GM21360 (cell line): ENCODE data around the gene POLDIP2.

Experiments used
- ATAC-seq: cut with Tn5 transposase; IDR thresholded peaks from one replicate; pipeline ENCODE4 v1.9.1; 2021; ENCODE audit warnings: mild to moderate bottlenecking, moderate library complexity; ENCODE audit not compliant: unreplicated experiment

Gene POLDIP2

DNA sequence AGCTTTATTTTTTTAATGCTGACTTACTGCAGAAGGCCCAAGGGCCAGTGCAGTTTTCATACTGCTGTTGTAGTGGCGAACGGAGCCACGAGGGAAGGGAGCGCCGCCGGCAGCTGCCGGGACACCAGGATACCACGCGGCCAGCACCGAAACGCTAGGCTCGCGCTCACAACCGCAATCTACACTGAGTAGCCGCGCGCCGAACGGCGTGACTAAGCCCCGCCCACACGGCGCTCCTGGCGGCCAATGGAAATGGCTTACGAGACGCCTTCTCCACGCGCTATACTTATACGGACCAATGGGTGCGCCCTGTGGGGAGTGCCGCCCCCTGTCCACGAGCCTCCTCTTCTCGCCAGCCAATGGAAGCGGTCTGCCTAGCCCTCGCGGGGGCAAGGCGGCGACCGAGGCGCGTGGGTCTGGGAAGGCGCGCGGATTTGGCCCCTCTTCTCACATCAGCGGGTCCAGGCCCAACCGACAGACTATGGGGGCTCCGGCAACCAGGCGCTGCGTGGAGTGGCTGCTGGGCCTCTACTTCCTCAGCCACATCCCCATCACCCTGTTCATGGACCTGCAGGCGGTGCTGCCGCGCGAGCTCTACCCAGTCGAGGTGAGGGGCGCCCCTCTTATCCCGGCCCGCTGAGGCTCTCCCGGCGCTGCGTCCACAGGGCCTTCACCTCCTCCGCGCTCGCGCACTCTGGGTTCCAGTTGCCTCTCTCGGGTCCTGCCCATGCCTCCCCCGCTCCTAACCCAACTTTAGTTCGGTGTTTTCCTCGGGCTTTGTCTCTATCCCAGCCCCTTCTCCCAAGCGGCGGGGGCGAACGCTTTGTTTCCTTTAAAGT, 38.3 kb downstream of the POLDIP2 start, which contains the start of gene TMEM97:
Gene TMEM97 (plus strand): TSS at position 442 of the 839 bp plus-strand sequence. CDS start 40 bp downstream, at position 482.
- peak; percentile 81 for ATAC-seq

GRCh38 chr17:28317966-28318758, 39.2 kb downstream of the POLDIP2 start:
- peak; percentile 10 for ATAC-seq

DNA sequence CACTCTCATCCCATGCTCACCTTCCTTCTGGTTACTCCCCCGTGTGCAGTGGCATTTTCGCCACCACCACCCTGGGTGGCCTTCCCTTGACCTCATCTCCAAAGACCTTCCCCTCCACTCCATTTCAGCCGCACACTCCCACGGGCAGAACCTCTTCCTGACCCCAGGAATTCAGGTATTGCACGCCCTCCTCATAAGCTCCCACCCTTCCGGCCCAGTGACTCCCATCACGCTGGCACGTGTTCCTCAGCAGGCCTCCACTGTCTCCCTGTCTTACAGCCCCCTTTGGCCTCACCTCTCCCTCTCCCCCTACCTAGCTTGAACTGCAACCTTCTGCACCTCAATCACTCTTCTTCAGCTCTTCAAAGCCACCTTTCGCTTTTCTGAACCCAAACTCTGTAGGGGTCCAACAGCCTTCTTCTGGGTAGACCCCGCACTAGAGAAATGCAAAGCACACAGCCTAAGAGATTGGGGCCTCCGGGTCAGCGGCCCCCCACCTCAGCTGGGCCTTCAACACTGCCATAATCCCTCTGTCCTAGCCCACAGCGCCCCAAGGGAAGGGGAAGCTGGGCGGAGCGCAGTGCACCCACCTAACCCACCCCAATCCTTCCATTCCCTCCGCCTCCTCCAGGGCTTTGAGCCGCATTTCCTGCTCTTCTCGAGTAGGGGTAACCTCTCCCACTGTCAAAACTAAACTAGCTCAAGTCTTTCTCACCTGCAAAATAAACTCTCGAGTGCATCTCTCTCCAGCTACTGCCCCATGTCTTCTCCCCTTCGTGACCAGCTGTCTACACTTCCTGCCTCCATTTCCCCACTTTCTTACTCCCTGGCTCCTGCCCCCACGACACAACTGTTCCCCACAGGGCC, 40.0 kb downstream of the POLDIP2 start:
- ATAC-seq = no peak

- ATAC-seq = no peak
Measured at GRCh38 chr17:28315846-28316705, 41.3 kb downstream of the POLDIP2 start.

GRCh38 chr17:28313841-28314240, 43.5 kb downstream of the POLDIP2 start:
- no peak for ATAC-seq

- no peak for ATAC-seq
Measured at GRCh38 chr17:28306954-28307401, 50.3 kb downstream of the POLDIP2 start.

GRCh38 chr17:28298449-28298848, 58.9 kb downstream of the POLDIP2 start:
- ATAC-seq = no peak
